ENCODE measurements around the gene PPM1A. TPM values are rescaled to one million over a fixed set of nuclear protein-coding genes. Genes with fewer than 3 reads are reported as not detected.

Gene PPM1A
- total RNA-seq, 1 experiment from 2014 or later, result 65.1 TPM

- Histone ChIP-seq H3K79me2 (ENCODE audit: low read length) (no peaks in the 10 kb centered on the region), H3K4me2 (ENCODE audit: low read depth, low read length, poor library complexity, severe bottlenecking) (no peak overlapping the region), H3K9me3 (ENCODE audit: low read length) (no peaks in the 10 kb centered on the region), H3K4me3 (ENCODE audit: low read length) (no peak overlapping the region), H3K9ac (ENCODE audit: low read length) (no peak overlapping the region), H3K27me3 (ENCODE audit: low read length) (no peaks in the 10 kb centered on the region), H3K27ac (ENCODE audit: low read length) (no peak overlapping the region), H4K20me1 (ENCODE audit: insufficient read depth, low read depth, low read length) (no peaks in the 10 kb centered on the region), H2AFZ (ENCODE audit: low read length) (no peak overlapping the region), H3K4me1 (ENCODE audit: low read length) (peaks cover 4% of the 10 kb centered on the region; the same call in 1 of the 2 replicates), H3K36me3 (ENCODE audit: insufficient read depth, low read length) (no peaks in the 10 kb centered on the region), H3K9me2 (replicated peaks; ENCODE audit: insufficient read depth, low read length) (no peaks in the 10 kb centered on the region)
- DNase-seq, result no peak
These were observed 37.9 kb upstream of the PPM1A start for GRCh38 chr14:60211153-60211552.

GRCh38 chr14:60212503-60213371, 36.3 kb upstream of the PPM1A start:
- H3K4me3 ChIP-seq (ENCODE audit: low read length), result no peak overlapping the region
- H3K27me3 ChIP-seq (ENCODE audit: low read length), result no peaks in the 10 kb centered on the region
- DNase-seq, result no peak
- H3K27ac ChIP-seq (ENCODE audit: low read length), result no peak overlapping the region
- no peak overlapping the region for H2AFZ ChIP-seq (ENCODE audit: low read length)
- no peaks in the 10 kb centered on the region for H3K9me3 ChIP-seq (ENCODE audit: low read length)
- H3K36me3 ChIP-seq (ENCODE audit: insufficient read depth, low read length), result no peaks in the 10 kb centered on the region
- no peaks in the 10 kb centered on the region for H3K79me2 ChIP-seq (ENCODE audit: low read length)
- H3K9me2 ChIP-seq (replicated peaks; ENCODE audit: insufficient read depth, low read length), result no peaks in the 10 kb centered on the region
- H3K4me1 ChIP-seq (ENCODE audit: low read length), result peaks cover 4% of the 10 kb centered on the region; the same call in 1 of the 2 replicates
- no peaks in the 10 kb centered on the region for H4K20me1 ChIP-seq (ENCODE audit: insufficient read depth, low read depth, low read length)
- H3K9ac ChIP-seq (ENCODE audit: low read length), result no peak overlapping the region
- no peak overlapping the region for H3K4me2 ChIP-seq (ENCODE audit: low read depth, low read length, poor library complexity, severe bottlenecking)

DNA sequence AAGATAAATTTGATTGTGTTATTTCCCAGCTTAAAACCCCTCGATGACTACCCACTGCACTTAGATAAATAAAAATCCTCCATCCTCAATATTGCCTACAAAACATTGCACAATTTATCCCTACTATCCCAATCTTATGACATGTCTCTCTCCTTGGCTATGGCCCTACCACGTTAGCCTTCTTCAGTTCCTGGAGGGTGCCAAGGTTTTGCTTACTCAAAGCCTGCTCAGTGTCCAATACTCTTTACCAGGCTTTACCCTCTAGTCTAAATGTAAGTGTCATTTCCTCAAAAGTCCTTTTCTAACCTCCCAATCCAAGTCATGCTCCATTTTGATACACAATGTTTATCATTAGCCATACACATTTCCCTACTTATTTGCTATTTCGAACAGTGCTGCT, 35.0 kb upstream of the PPM1A start:
- Histone ChIP-seq H3K79me2 (ENCODE audit: low read length) (no peaks in the 10 kb centered on the region), H3K9me2 (replicated peaks; ENCODE audit: insufficient read depth, low read length) (no peaks in the 10 kb centered on the region), H3K9me3 (ENCODE audit: low read length) (no peaks in the 10 kb centered on the region), H2AFZ (ENCODE audit: low read length) (no peak overlapping the region), H3K4me2 (ENCODE audit: low read depth, low read length, poor library complexity, severe bottlenecking) (no peak overlapping the region), H3K36me3 (ENCODE audit: insufficient read depth, low read length) (no peaks in the 10 kb centered on the region), H3K27ac (ENCODE audit: low read length) (no peak overlapping the region), H3K4me3 (ENCODE audit: low read length) (no peak overlapping the region), H3K9ac (ENCODE audit: low read length) (no peak overlapping the region), H3K27me3 (ENCODE audit: low read length) (no peaks in the 10 kb centered on the region), H4K20me1 (ENCODE audit: insufficient read depth, low read depth, low read length) (no peaks in the 10 kb centered on the region), H3K4me1 (ENCODE audit: low read length) (peaks cover 4% of the 10 kb centered on the region; the same call in 1 of the 2 replicates)
- no peak for DNase-seq

- Histone ChIP-seq H3K79me2 (ENCODE audit: low read length) (no peaks in the 10 kb centered on the region), H3K27ac (ENCODE audit: low read length) (no peak overlapping the region), H3K4me3 (ENCODE audit: low read length) (no peak overlapping the region), H3K9me2 (replicated peaks; ENCODE audit: insufficient read depth, low read length) (no peaks in the 10 kb centered on the region), H3K9ac (ENCODE audit: low read length) (no peak overlapping the region), H3K4me2 (ENCODE audit: low read depth, low read length, poor library complexity, severe bottlenecking) (no peak overlapping the region), H3K9me3 (ENCODE audit: low read length) (no peaks in the 10 kb centered on the region), H3K4me1 (ENCODE audit: low read length) (peaks cover 4% of the 10 kb centered on the region; the same call in 1 of the 2 replicates), H2AFZ (ENCODE audit: low read length) (no peak overlapping the region), H4K20me1 (ENCODE audit: insufficient read depth, low read depth, low read length) (no peaks in the 10 kb centered on the region), H3K36me3 (ENCODE audit: insufficient read depth, low read length) (no peaks in the 10 kb centered on the region), H3K27me3 (ENCODE audit: low read length) (no peaks in the 10 kb centered on the region)
- DNase-seq, result no peak
These were observed 34.5 kb upstream of the PPM1A start for GRCh38 chr14:60214415-60215126.

DNA sequence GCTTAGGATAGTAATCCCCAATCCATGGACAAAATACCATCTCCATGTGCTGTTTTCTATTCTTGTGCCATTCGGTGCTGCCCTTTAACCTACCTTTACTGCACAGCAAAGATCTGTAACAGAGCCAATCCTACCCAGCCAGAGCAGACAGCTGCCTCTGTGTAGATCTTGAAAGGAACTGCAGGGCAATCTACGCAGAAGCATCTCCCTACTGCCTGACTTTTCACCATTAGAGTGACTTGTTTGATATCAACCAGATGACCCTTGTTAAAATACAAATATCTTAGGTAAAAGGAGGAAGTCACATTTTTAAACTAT, 33.9 kb upstream of the PPM1A start:
- Histone ChIP-seq H3K9me3 (ENCODE audit: low read length) (no peaks in the 10 kb centered on the region), H2AFZ (ENCODE audit: low read length) (no peak overlapping the region), H3K4me2 (ENCODE audit: low read depth, low read length, poor library complexity, severe bottlenecking) (no peak overlapping the region), H4K20me1 (ENCODE audit: insufficient read depth, low read depth, low read length) (no peaks in the 10 kb centered on the region), H3K36me3 (ENCODE audit: insufficient read depth, low read length) (no peaks in the 10 kb centered on the region), H3K27me3 (ENCODE audit: low read length) (no peaks in the 10 kb centered on the region), H3K4me1 (ENCODE audit: low read length) (peaks cover 4% of the 10 kb centered on the region; the same call in 1 of the 2 replicates), H3K4me3 (ENCODE audit: low read length) (no peak overlapping the region), H3K27ac (ENCODE audit: low read length) (no peak overlapping the region), H3K9me2 (replicated peaks; ENCODE audit: insufficient read depth, low read length) (no peaks in the 10 kb centered on the region), H3K9ac (ENCODE audit: low read length) (no peak overlapping the region), H3K79me2 (ENCODE audit: low read length) (no peaks in the 10 kb centered on the region)
- no peak for DNase-seq

DNA sequence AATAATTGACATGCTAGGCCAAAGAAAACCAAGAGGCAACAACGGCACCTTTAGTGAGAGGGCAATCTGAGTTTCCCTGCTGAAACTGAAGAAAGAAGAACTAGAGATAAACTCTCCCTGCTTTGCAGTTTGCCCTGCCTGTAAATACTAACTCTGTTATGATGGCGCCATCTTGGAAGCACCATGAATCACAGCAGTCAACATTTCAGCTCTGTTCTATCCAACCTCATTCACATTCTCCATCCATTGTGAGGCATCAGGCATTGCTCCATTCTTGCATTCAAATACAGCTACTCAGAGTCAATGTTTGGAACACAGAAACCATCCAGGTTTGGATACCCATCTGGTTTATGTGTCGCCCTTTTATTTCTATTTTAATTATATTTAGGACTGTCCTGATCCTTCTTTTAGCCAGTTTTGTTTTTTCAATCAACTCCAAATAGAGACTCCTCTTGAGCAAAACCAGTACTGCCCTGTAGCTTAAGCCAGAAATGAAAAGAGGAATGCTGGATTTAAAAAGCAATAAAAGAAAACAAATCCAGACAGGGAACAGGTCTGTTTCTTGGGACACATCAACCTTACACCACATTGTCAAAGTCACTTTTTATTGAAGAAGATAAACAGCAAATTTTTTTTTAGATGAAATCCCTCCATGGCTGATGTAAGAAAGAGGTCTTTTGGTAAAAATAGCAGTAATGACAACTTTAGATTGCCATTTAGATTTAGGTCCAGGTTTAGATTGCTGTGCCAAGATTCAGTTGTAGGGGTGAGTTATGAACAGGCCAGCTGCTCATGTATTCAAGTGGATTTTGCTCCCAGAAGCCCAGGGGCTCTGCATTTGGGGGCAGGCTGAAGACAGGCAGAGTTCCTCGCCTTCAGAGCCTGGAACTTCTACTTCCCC, 33.3 kb upstream of the PPM1A start:
- Histone ChIP-seq H3K79me2 (ENCODE audit: low read length) (no peaks in the 10 kb centered on the region), H4K20me1 (ENCODE audit: insufficient read depth, low read depth, low read length) (no peaks in the 10 kb centered on the region), H2AFZ (ENCODE audit: low read length) (no peak overlapping the region), H3K4me2 (ENCODE audit: low read depth, low read length, poor library complexity, severe bottlenecking) (no peak overlapping the region), H3K9ac (ENCODE audit: low read length) (no peak overlapping the region), H3K9me2 (replicated peaks; ENCODE audit: insufficient read depth, low read length) (no peaks in the 10 kb centered on the region), H3K4me3 (ENCODE audit: low read length) (no peak overlapping the region), H3K27me3 (ENCODE audit: low read length) (no peaks in the 10 kb centered on the region), H3K9me3 (ENCODE audit: low read length) (no peaks in the 10 kb centered on the region), H3K4me1 (ENCODE audit: low read length) (peaks cover 4% of the 10 kb centered on the region; the same call in 1 of the 2 replicates), H3K36me3 (ENCODE audit: insufficient read depth, low read length) (no peaks in the 10 kb centered on the region), H3K27ac (ENCODE audit: low read length) (no peak overlapping the region)
- DNase-seq, result no peak

DNA sequence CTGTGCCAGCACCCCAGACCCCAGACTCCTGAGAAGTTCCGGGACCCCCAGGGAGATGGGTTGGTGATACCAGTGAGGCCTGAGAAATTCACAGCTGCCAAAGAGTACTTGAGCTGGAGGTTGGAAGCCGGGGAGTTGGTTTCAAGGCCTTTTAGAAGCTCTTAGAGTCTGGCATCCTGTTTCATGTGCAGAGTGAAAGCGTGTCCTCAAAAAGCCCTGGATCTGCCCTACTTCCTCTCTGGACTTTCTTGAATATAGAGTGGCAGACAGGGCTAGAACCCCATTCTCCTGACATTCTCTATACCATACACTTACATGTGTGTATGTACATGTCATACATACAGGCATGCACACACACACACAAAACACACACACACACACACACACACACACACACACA, 31.3 kb upstream of the PPM1A start:
- Histone ChIP-seq H3K36me3 (ENCODE audit: insufficient read depth, low read length) (no peaks in the 10 kb centered on the region), H3K9ac (ENCODE audit: low read length) (no peak overlapping the region), H2AFZ (ENCODE audit: low read length) (no peak overlapping the region), H3K79me2 (ENCODE audit: low read length) (no peaks in the 10 kb centered on the region), H3K4me3 (ENCODE audit: low read length) (no peak overlapping the region), H3K27me3 (ENCODE audit: low read length) (no peaks in the 10 kb centered on the region), H4K20me1 (ENCODE audit: insufficient read depth, low read depth, low read length) (no peaks in the 10 kb centered on the region), H3K4me1 (ENCODE audit: low read length) (peaks cover 8% of the 10 kb centered on the region), H3K4me2 (ENCODE audit: low read depth, low read length, poor library complexity, severe bottlenecking) (no peak overlapping the region), H3K27ac (ENCODE audit: low read length) (no peak overlapping the region), H3K9me3 (ENCODE audit: low read length) (no peaks in the 10 kb centered on the region), H3K9me2 (replicated peaks; ENCODE audit: insufficient read depth, low read length) (no peaks in the 10 kb centered on the region)
- no peak for DNase-seq

DNA sequence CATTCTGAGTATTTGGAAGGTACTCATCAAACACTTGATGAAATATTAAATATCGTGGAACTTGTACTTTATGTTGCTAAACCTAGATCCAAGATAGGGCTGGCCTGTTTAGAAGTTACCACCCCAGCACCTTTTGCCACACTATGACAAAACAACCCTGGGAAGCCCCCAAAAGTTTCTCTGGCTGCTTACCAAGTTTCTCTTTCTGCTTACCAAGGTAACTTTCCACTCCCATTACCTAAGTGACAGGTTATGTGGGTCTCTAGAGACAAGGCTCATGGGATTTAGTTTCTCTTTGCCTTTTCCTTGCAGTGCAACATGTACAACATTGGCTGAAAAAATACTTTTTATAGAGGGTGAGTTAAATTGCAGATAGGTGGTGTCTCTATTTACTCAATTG, 28.9 kb upstream of the PPM1A start:
- Histone ChIP-seq H3K4me1 (ENCODE audit: low read length) (peaks cover 8% of the 10 kb centered on the region), H2AFZ (ENCODE audit: low read length) (no peak overlapping the region), H3K9me2 (replicated peaks; ENCODE audit: insufficient read depth, low read length) (no peaks in the 10 kb centered on the region), H3K27me3 (ENCODE audit: low read length) (no peaks in the 10 kb centered on the region), H3K27ac (ENCODE audit: low read length) (no peak overlapping the region), H3K36me3 (ENCODE audit: insufficient read depth, low read length) (no peaks in the 10 kb centered on the region), H3K79me2 (ENCODE audit: low read length) (no peaks in the 10 kb centered on the region), H3K4me2 (ENCODE audit: low read depth, low read length, poor library complexity, severe bottlenecking) (no peak overlapping the region), H3K9me3 (ENCODE audit: low read length) (no peaks in the 10 kb centered on the region), H4K20me1 (ENCODE audit: insufficient read depth, low read depth, low read length) (no peaks in the 10 kb centered on the region), H3K4me3 (ENCODE audit: low read length) (no peak overlapping the region), H3K9ac (ENCODE audit: low read length) (no peak overlapping the region)
- no peak for DNase-seq
